HS-5 (cell line): ENCODE results near the gene FFAR3.

Experiments
- DNase-seq: peaks from one replicate; pipeline ENCODE4 v3.0.0-alpha.2; 2012; ENCODE audit warnings: low read depth

The FFAR3 gene

DNA sequence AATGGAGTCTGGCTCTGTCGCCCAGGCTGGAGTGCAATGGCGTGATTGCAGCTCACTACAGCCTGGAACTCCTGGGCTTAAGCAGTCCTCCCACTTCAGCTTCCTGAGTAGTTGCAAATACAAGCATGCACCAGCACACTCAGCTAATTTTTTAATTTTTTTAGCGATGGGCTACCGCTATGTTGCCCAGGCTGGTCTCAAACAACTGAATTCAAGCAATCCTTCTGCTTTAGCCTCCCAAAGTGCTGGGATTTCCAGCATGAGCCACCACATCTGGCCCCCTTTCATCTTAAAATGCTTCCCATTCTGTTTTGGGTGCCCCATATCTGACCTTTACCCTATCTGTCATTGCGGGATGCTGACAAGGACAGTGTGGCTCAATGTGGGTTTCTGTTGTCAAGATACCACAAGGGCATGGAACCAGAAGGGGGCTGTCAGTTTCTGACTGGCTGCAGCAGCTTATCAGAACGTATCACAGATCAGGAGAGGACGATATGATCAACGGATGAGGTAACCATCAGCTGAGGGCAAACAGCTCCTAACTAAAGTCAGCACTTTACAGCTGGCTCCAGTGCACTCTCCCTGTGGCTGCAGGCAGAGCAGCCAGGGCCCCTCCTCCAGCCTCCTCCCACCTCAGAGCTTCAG lies 45.0 kb downstream of the FFAR3 start:
- DNase-seq: no peak

DNA sequence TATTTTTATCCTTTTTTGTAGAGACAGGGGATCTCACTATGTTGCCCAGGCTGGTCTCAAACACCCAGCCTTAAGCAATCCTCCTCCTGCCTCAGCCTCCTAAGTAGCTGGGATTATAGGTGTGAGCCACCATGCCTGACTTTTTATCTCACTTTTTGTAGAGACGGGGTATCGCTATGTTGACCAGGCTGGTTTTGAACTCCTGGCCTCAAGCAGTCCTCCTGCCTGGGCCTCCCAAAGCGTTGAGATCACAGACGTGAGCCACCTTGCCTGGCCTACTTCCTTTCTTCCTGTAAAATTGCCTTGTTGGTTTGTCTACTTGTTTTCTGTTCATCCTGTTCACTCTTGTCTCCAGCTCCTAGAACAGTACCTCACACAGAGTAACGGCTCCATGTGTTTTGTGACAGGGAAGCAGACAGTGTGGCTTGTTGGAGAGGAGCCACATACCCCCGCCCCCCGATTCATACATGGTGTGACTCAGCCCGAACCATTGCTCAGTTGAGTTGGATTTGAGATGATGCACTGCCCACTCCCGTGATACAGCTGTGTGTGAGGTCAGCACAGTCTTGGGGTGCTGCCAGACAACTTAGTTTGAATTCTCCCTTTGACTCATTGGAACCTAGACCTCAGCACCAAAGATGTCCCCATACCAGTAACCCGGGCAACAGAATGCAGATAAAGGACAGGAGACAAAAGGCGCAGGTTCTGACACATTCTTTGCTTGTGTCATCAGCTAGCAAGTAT lies 46.8 kb downstream of the FFAR3 start:
- DNase-seq: peak; percentile 97

DNA sequence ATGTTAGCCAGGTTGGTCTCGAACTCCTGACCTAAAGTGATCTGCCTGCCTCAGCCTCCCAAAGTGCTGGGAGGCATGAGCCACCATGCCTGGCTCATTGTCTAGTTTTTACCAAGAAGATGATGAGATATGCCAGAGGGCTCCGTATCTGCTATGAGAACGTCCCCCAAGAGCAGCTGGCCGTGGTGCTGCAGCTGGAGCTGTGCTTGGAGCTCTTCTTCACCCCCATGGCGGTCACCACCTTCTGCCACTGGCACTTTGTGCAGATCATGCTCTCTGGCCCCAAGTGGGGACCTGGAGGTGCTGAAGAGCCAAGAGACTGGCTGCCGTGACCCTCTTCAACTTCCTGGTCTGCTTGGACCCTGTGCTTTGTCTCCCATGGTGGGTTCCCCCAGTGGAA lies 49.4 kb downstream of the FFAR3 start:
- DNase-seq: no peak

DNA sequence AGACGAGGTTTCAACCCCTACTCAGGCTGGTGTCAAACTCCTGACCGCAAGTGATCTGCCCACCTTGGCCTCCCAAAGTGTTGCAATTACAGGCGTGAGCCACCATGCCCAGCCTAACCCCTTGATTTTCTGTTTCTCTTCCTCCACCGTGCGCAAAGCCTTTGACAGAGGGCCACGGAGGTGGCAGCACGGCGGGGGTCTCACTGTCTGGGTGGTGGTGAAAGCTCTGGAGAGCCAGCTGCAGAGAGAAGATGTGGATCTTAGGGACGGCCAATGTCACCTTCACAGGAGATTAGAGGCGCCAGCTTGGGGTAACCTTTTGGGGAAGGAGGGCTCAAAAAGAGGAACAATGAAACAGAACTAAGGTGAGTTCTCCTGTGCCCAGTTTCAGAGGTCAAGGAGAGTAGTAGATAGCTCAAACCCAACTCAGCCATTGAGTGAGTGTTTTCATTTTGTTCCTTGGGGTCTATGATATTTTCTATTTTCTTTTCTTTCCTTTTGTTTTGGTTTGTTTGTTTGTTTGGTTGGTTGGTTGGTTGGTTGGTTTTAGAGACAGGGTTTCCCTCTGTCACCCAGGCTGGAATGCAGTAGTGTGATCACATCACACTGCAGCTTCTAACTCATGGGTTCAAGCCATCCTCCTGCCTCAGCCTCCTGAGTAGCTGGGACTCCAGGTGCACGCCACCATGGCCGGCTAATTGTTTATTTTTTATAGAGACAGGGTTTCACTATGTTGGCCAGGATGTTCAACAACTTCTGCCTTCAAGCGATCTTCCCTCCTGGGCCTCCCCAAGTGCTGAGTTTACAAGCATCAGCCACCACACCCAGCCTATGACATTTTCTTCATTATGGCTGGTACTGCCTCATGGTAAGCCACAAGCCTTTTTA lies 50.3 kb downstream of the FFAR3 start:
- DNase-seq: no peak

DNA sequence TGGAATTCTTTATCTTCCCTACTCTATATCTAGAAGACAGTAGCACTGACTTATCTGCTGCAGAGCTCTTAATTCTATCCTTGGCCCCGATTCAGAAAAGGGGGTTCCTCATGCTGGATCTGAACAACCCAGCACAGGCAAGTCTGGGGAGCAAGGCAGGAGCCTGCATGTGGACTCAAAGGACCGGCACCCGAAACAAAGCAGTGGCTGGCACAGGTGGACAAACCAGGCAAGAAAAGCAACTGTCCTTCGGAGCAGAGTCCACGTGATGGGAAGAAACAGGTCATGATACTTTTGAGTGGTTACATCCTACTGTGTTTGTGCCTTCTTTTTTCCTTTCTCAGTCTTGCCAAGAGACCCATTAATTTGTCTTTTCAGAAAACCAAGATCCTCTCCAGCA lies 50.9 kb downstream of the FFAR3 start:
- no peak for DNase-seq
